Measurements from ENCODE around the gene SPATA6. TPM values are rescaled to one million over a fixed set of nuclear protein-coding genes. Genes with fewer than 3 reads are reported as not detected.

Gene SPATA6
- total and polyA plus RNA-seq, 2 donors (not counting 3 experiments of a cell fraction or from before 2014, with no cell fraction given): 0.79 to 4.9 TPM

DNA sequence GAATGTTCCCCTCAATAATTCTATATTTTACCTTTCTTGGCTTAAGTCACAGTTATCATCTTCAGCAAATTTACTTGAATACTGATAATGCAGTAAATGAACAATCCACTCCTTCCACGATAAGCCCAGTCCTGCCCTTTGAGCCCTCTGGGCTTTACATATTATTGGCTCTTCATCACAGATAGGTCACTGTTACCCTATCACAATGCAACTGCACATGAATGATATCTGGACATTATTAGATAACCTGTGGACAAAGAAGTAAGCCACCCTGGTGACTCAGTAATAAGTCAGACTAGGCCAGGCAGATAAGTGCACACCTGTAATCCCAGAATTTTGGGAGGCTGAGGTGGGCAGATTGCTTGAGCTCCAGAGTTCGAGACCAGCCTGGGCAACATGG, 69.4 kb downstream of the SPATA6 start:
- Histone ChIP-seq H3K79me2 (ENCODE audit: control insufficient read depth, insufficient read depth, low read length) (no peaks in the 10 kb centered on the region), H3K27me3 (ENCODE audit: control insufficient read depth in 2 of 2, insufficient read depth in 2 of 2, low read length in 2 of 2) (no peaks in the 10 kb centered on the region), H3K4me3 (replicated peaks in 1 of 3; ENCODE audit: insufficient read depth in 1 of 3, low read depth in 1 of 3, low read length in 3 of 3) (no peak overlapping the region), H3K27ac (ENCODE audit: insufficient read depth, low read depth, low read length) (no peak overlapping the region), H3K9ac (replicated peaks; ENCODE audit: extremely low read depth, insufficient read depth, low read length) (no peak overlapping the region), H4K20me1 (replicated peaks; ENCODE audit: control insufficient read depth, extremely low read depth, insufficient read depth, low read length) (no peaks in the 10 kb centered on the region), H2AFZ (ENCODE audit: low read depth, low read length) (no peak overlapping the region), H3K36me3 (ENCODE audit: control insufficient read depth in 2 of 2, extremely low read depth in 1 of 2, insufficient read depth in 2 of 2, low read length in 2 of 2) (no peaks in the 10 kb centered on the region), H3K4me1 (ENCODE audit: control insufficient read depth, extremely low read depth, insufficient read depth, low read length) (no peaks in the 10 kb centered on the region), H3K9me1 (replicated peaks; ENCODE audit: control insufficient read depth, extremely low read depth, insufficient read depth, low read length) (no peaks in the 10 kb centered on the region), H3K9me3 (replicated peaks; ENCODE audit: control insufficient read depth, insufficient read depth, low read length) (no peaks in the 10 kb centered on the region), H3K4me2 (ENCODE audit: insufficient read depth, low read length) (no peak overlapping the region)
- TF ChIP-seq POLR2A (IDR thresholded peaks at IDR 0.05; ENCODE audit: low read depth, low read length) (no peak), FOS (IDR thresholded peaks at IDR 0.05; ENCODE audit: borderline replicate concordance, insufficient read depth, low read length) (no peak), MAX (IDR thresholded peaks at IDR 0.05; ENCODE audit: insufficient read depth, insufficient read length) (no peak), JUN (IDR thresholded peaks at IDR 0.05; ENCODE audit: borderline replicate concordance, insufficient read depth, insufficient read length, low read depth) (no peak), EZH2 (IDR thresholded peaks at IDR 0.05; ENCODE audit: borderline replicate concordance, low read depth, low read length, severe bottlenecking) (no peak), POLR2AphosphoS5 (IDR thresholded peaks at IDR 0.05; ENCODE audit: insufficient read depth, low read depth, low read length) (no peak), GATA2 (IDR thresholded peaks at IDR 0.05; ENCODE audit: insufficient read depth, insufficient read length, low read depth, low read length) (no peak), MYC (IDR thresholded peaks at IDR 0.05; ENCODE audit: low read depth, low read length) (no peak)
- TF ChIP-seq, protein P1, sequence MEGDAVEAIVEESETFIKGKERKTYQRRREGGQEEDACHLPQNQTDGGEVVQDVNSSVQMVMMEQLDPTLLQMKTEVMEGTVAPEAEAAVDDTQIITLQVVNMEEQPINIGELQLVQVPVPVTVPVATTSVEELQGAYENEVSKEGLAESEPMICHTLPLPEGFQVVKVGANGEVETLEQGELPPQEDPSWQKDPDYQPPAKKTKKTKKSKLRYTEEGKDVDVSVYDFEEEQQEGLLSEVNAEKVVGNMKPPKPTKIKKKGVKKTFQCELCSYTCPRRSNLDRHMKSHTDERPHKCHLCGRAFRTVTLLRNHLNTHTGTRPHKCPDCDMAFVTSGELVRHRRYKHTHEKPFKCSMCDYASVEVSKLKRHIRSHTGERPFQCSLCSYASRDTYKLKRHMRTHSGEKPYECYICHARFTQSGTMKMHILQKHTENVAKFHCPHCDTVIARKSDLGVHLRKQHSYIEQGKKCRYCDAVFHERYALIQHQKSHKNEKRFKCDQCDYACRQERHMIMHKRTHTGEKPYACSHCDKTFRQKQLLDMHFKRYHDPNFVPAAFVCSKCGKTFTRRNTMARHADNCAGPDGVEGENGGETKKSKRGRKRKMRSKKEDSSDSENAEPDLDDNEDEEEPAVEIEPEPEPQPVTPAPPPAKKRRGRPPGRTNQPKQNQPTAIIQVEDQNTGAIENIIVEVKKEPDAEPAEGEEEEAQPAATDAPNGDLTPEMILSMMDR (IDR thresholded peaks at IDR 0.05; ENCODE audit: extremely low read depth in 1 of 2, insufficient read depth in 1 of 2, low read depth in 1 of 2, low read length in 2 of 2): no peak
- intact Hi-C loops (cut with micrococcal nuclease) (no loop called here), dilution Hi-C loops (cut with MboI; ENCODE audit: extremely low pct_ligation_motif_present, low sequenced_read_pairs) (no loop called here)
- ChIA-PET POLR2A (no interaction called here), CTCF (no interaction called here)
- no peak for DNase-seq (ENCODE audit: low read depth, low spot score)
- no TSS peak for BruUV-seq (replicated peaks)
- FAIRE-seq: no peak
